ENCODE results near the gene TDRD10. TPM values are rescaled to one million over a fixed set of nuclear protein-coding genes. Genes with fewer than 3 reads are reported as not detected.

The TDRD10 gene
- total and polyA plus RNA-seq, 2 of the 4 experiments (the other 2 are of a cell fraction), result not detected

DNA sequence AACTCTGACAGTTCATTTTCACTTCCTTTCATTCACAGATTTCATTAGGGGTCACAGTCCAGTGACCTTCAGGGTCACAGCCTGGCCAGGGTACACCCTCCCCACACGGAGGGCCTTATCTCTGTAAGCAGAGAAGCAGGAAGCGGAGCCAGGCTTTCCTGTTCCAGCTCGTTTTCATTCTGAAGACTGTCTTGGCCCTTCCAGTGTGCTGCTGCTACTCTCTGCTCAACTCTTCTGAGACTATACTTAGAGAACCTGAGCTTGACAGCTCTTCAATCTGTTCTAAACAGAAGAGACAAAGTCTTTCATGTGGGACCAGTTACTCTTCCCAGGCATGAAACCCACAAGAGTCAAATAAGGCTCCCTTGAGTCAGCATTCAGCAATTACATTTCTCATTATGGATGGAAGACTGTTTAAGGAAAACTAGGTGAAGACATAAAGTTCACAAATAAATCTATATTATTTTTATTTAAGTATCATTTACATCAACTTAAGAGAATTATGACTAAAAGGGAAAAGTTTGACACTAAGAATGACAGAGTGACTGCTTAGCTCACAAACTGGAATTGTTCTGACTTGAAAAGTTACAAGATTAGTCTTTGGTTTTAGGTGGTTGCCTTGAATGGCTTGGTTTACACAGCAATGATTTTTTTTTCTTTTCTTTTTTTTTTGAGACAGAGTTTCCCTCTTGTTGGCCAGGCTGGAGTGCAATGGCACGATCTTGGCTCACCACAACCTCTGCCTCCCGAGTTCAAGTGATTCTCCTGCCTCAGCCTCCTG, 4.8 kb upstream of the TDRD10 start:
- Histone ChIP-seq H3K4me1 (ENCODE audit: control insufficient read depth, insufficient read depth, low read length) (peaks cover 2% of the 10 kb centered on the region; the same call in 1 of the 2 replicates), H3K4ac (ENCODE audit: low read depth, low read length) (no peak overlapping the region), H3K4me3 (ENCODE audit: insufficient read depth, low read depth, low read length) (no peak overlapping the region), H3K27ac (ENCODE audit: insufficient read depth, low read length) (no peak overlapping the region), H3K56ac (ENCODE audit: extremely low read depth, insufficient read depth, low read length) (no peak overlapping the region), H4K20me1 (ENCODE audit: insufficient read depth, low read length) (no peaks in the 10 kb centered on the region), H2BK5ac (ENCODE audit: low read depth, low read length, poor library complexity, severe bottlenecking) (no peak overlapping the region), H3K36me3 (ENCODE audit: control insufficient read depth, insufficient read depth, low read length) (no peaks in the 10 kb centered on the region), H2AK5ac (ENCODE audit: low read depth, low read length) (no peak overlapping the region), H3K4me2 (ENCODE audit: low read depth, low read length) (no peak overlapping the region), H2BK120ac (ENCODE audit: low read depth, low read length) (no peak overlapping the region), H4K91ac (ENCODE audit: insufficient read depth, low read depth, low read length) (no peak overlapping the region), H3K79me1 (ENCODE audit: low read depth in 1 of 2, low read length in 2 of 2) (no peaks in the 10 kb centered on the region), H2AFZ (replicated peaks; ENCODE audit: low read length, poor library complexity) (no peak overlapping the region), H4K5ac (ENCODE audit: low read depth, low read length) (no peak overlapping the region), H3K9ac (ENCODE audit: low read depth, low read length) (no peak overlapping the region), H3K9me3 (ENCODE audit: control insufficient read depth, insufficient read depth, low read length) (peaks cover 17% of the 10 kb centered on the region), H3K14ac (replicated peaks; ENCODE audit: low read depth, low read length) (no peak overlapping the region), H4K8ac (ENCODE audit: low read depth in 2 of 2, low read length in 2 of 2) (no peak overlapping the region), H3K18ac (ENCODE audit: low read depth, low read length) (no peak overlapping the region), H3K9me1 (ENCODE audit: insufficient read depth, low read length) (no peaks in the 10 kb centered on the region), H2AK9ac (replicated peaks; ENCODE audit: low read depth, low read length, poor library complexity) (no peak overlapping the region), H3K23ac (ENCODE audit: low read depth, low read length) (no peak overlapping the region), H2BK15ac (ENCODE audit: low read depth, low read length) (no peak overlapping the region), H3K27me3 (ENCODE audit: control insufficient read depth, insufficient read depth, low read length) (peaks cover 68% of the 10 kb centered on the region), H2BK20ac (ENCODE audit: low read depth, low read length) (no peak overlapping the region)
- ChIA-PET CTCF (interaction anchor here (0.7 kb wide), 1 partner anchor 159 kb away, joined by 3 read pairs; no protein-coding TSS in a partner anchor), POLR2A (ENCODE audit: unreplicated experiment) (no interaction called here)
- in situ Hi-C loops (cut with MboI; ENCODE audit: low sequenced_read_pairs), result no loop called here
- WGBS, 2 experiments (ENCODE audit: extremely low coverage in 2 of 2, insufficient read length in 1 of 2), result 25% methylated on average over 3 of the region's 5 CpGs; no CpG with 5 or more reads in 1 of the 2 experiments
- dilution Hi-C loops (cut with HindIII; ENCODE audit: low sequenced_read_pairs, unreplicated experiment), result no loop called here
- DNase-seq (no peak), ATAC-seq (ENCODE audit: low read depth) (no peak)
- TF ChIP-seq CEBPB (IDR thresholded peaks at IDR 0.05; ENCODE audit: low read depth, low read length) (no peak), MAZ (IDR thresholded peaks at IDR 0.05; ENCODE audit: borderline replicate concordance, low read depth, low read length) (no peak)
- no TSS peak for BruUV-seq (replicated peaks)
- intact Hi-C loops (cut with micrococcal nuclease), result no loop called here

All from IMR-90 (cell line).